ENCODE measurements around the gene CHST9. TPM values are rescaled to one million over a fixed set of nuclear protein-coding genes. Genes with fewer than 3 reads are reported as not detected.
"Not testable (repeated sequence)": the region's sequence is repeated elsewhere in the genome, so short reads cannot be mapped to it uniquely, and the experiment has no call there.

Gene CHST9
- total RNA-seq, 2 donors from 2014 or later = 0.07 TPM; not detected in 1

- H3K4me1 ChIP-seq (ENCODE audit: control insufficient read depth in 1 of 2, low read depth in 2 of 2) = no peaks in the 10 kb centered on the region
- peaks cover 4% of the 10 kb centered on the region for H3K9me3 ChIP-seq
- H3K4me3 ChIP-seq = no peak overlapping the region
- no peaks in the 10 kb centered on the region for H3K27me3 ChIP-seq (replicated peaks; ENCODE audit: insufficient read depth)
- H3K36me3 ChIP-seq = no peaks in the 10 kb centered on the region
- DNase-seq (ENCODE audit: low spot score) = no peak
- no peak for TF ChIP-seq CTCF (IDR thresholded peaks at IDR 0.05)
- no peak overlapping the region for H3K27ac ChIP-seq
- no peak for ATAC-seq (ENCODE audit: insufficient number of reproducible peaks, low FRiP score, low read depth)
These were observed 76.3 kb downstream of the CHST9 start for GRCh38 chr18:27108842-27109241.

- DNase-seq (ENCODE audit: low spot score) (no peak), ATAC-seq (ENCODE audit: insufficient number of reproducible peaks, low FRiP score, low read depth) (no peak)
- no peak overlapping the region for H3K27ac ChIP-seq
- no peaks in the 10 kb centered on the region for H3K36me3 ChIP-seq
- H3K4me1 ChIP-seq (ENCODE audit: control insufficient read depth in 1 of 2, low read depth in 2 of 2) = no peaks in the 10 kb centered on the region
- H3K27me3 ChIP-seq (replicated peaks; ENCODE audit: insufficient read depth) = no peaks in the 10 kb centered on the region
- no peaks in the 10 kb centered on the region for H3K9me3 ChIP-seq
- TF ChIP-seq CTCF (IDR thresholded peaks at IDR 0.05) = no peak
- no peak overlapping the region for H3K4me3 ChIP-seq
These were observed 80.4 kb downstream of the CHST9 start for GRCh38 chr18:27104743-27105142.

GRCh38 chr18:27094621-27095020 is 90.5 kb downstream of the CHST9 start:
- DNase-seq (ENCODE audit: low spot score) = no peak
- H3K36me3 ChIP-seq = no peaks in the 10 kb centered on the region
- no peak overlapping the region for H3K4me3 ChIP-seq

GRCh38 chr18:27093290-27093689 is 91.8 kb downstream of the CHST9 start:
- H3K27me3 ChIP-seq (replicated peaks; ENCODE audit: insufficient read depth); H3K27ac ChIP-seq; ATAC-seq (ENCODE audit: insufficient number of reproducible peaks, low FRiP score, low read depth); H3K36me3 ChIP-seq; H3K9me3 ChIP-seq; H3K4me1 ChIP-seq (ENCODE audit: control insufficient read depth in 1 of 2, low read depth in 2 of 2); DNase-seq (ENCODE audit: low spot score); H3K4me3 ChIP-seq: not testable (repeated sequence)

More at GRCh38 chr18:27094621-27095020, 90.5 kb downstream of the CHST9 start:
- no peak for ATAC-seq (ENCODE audit: insufficient number of reproducible peaks, low FRiP score, low read depth)
- H3K27me3 ChIP-seq (replicated peaks; ENCODE audit: insufficient read depth) = no peaks in the 10 kb centered on the region
- H3K4me1 ChIP-seq (ENCODE audit: control insufficient read depth in 1 of 2, low read depth in 2 of 2) = no peaks in the 10 kb centered on the region
- H3K9me3 ChIP-seq = no peaks in the 10 kb centered on the region
- TF ChIP-seq CTCF (IDR thresholded peaks at IDR 0.05) = no peak
- no peak overlapping the region for H3K27ac ChIP-seq

GRCh38 chr18:27081701-27082100 is 103.4 kb downstream of the CHST9 start:
- H3K36me3 ChIP-seq = no peaks in the 10 kb centered on the region
- no peaks in the 10 kb centered on the region for H3K27me3 ChIP-seq (replicated peaks; ENCODE audit: insufficient read depth)
- ATAC-seq (ENCODE audit: insufficient number of reproducible peaks, low FRiP score, low read depth) (no peak), DNase-seq (ENCODE audit: low spot score) (no peak)
- no peaks in the 10 kb centered on the region for H3K4me1 ChIP-seq (ENCODE audit: control insufficient read depth in 1 of 2, low read depth in 2 of 2)
- H3K4me3 ChIP-seq = no peak overlapping the region
- H3K9me3 ChIP-seq = no peaks in the 10 kb centered on the region
- H3K27ac ChIP-seq = no peak overlapping the region
- no peak for TF ChIP-seq CTCF (IDR thresholded peaks at IDR 0.05)

- H3K4me3 ChIP-seq = no peak overlapping the region
- no peak for TF ChIP-seq CTCF (IDR thresholded peaks at IDR 0.05)
- no peaks in the 10 kb centered on the region for H3K36me3 ChIP-seq
- no peak for ATAC-seq (ENCODE audit: insufficient number of reproducible peaks, low FRiP score, low read depth)
- H3K27ac ChIP-seq = no peak overlapping the region
- DNase-seq (ENCODE audit: low spot score) = no peak
- no peaks in the 10 kb centered on the region for H3K9me3 ChIP-seq
- H3K4me1 ChIP-seq (ENCODE audit: control insufficient read depth in 1 of 2, low read depth in 2 of 2) = no peaks in the 10 kb centered on the region
- H3K27me3 ChIP-seq (replicated peaks; ENCODE audit: insufficient read depth) = no peaks in the 10 kb centered on the region
These were observed 109.3 kb downstream of the CHST9 start for GRCh38 chr18:27075828-27076227.
